GM23338 (cell line): ENCODE measurements around the gene VGLL4. TPM values are rescaled to one million over a fixed set of nuclear protein-coding genes. Genes with fewer than 3 reads are reported as not detected.

Experiments used
- ATAC-seq: fragments of 200-7000 bp; cut with Tn5 transposase; 3 replicates; pipeline ENCODE4 v1.9.1; 2020
- DNase-seq: peaks from one replicate; pipeline ENCODE4 v3.0.0-alpha.2; 2015; ENCODE audit warnings: low spot score
- H2AFZ ChIP-seq: fragments of 200-600 bp; sonication (generic); 2 replicates; pipeline ENCODE4 v1.8.0; 2016; ENCODE audit warnings: antibody characterized with exemption, mild to moderate bottlenecking, moderate library complexity
- H3F3A ChIP-seq: fragments of 200-600 bp; sonication (generic); replicated peaks from 2 replicates; pipeline ENCODE4 v1.8.0; 2017; ENCODE audit warnings: antibody characterized with exemption, mixed run types, low read depth
- H3K27ac ChIP-seq: fragments of 200-600 bp; sonication (generic); 2 replicates; pipeline ENCODE4 v1.6.1; 2016; ENCODE audit warnings: low read depth
- H3K27me3 ChIP-seq: fragments of 200-600 bp; sonication (generic); 2 replicates; pipeline ENCODE4 v1.8.0; 2016; ENCODE audit warnings: mild to moderate bottlenecking, mixed run types, moderate library complexity; ENCODE audit not compliant: insufficient read depth
- H3K36me3 ChIP-seq: fragments of 200-600 bp; sonication (generic); 2 replicates; pipeline ENCODE4 v1.8.0; 2016; ENCODE audit warnings: mild to moderate bottlenecking; ENCODE audit not compliant: insufficient read depth
- H3K4me1 ChIP-seq: fragments of 200-600 bp; sonication (generic); 2 replicates; pipeline ENCODE4 v1.8.0; 2016; ENCODE audit warnings: mild to moderate bottlenecking, moderate library complexity; ENCODE audit not compliant: insufficient read depth
- H3K4me2 ChIP-seq: fragments of 200-600 bp; sonication (generic); 2 replicates; pipeline ENCODE4 v1.7.1; 2017; ENCODE audit warnings: mixed run types
- H3K4me3 ChIP-seq: fragments of 200-600 bp; sonication (generic); 2 replicates; pipeline ENCODE4 v1.6.1; 2016; ENCODE audit warnings: mixed run types
- H3K79me2 ChIP-seq: fragments of 200-600 bp; sonication (generic); replicated peaks from 2 replicates; pipeline ENCODE4 v1.8.0; 2017; ENCODE audit warnings: mild to moderate bottlenecking; ENCODE audit not compliant: insufficient read depth
- H3K9me2 ChIP-seq: fragments of 200-600 bp; sonication (generic); 2 replicates; pipeline ENCODE4 v1.8.0; 2017; ENCODE audit not compliant: insufficient read depth
- H4K20me1 ChIP-seq: fragments of 200-600 bp; sonication (generic); replicated peaks from 2 replicates; pipeline ENCODE4 v1.8.0; 2017; ENCODE audit warnings: mild to moderate bottlenecking; ENCODE audit not compliant: insufficient read depth
- H3K27ac Mint-ChIP-seq: 2 replicates; pipeline ENCODE4 v1.8.0; 2020; ENCODE audit warnings: inconsistent platforms, mild to moderate bottlenecking, moderate library complexity, mixed read lengths
- H3K27me3 Mint-ChIP-seq: 3 replicates; pipeline ENCODE4 v1.8.0; 2022; ENCODE audit warnings: low read depth, mild to moderate bottlenecking, moderate library complexity, mixed read lengths, inconsistent platforms; ENCODE audit not compliant: insufficient read depth, poor library complexity
- H3K36me3 Mint-ChIP-seq: 3 replicates; pipeline ENCODE4 v1.8.0; 2021; ENCODE audit warnings: low read depth, mild to moderate bottlenecking, inconsistent platforms, moderate library complexity, mixed read lengths
- H3K4me1 Mint-ChIP-seq: 3 replicates; pipeline ENCODE4 v1.8.0; 2020; ENCODE audit warnings: mild to moderate bottlenecking, inconsistent platforms, mixed read lengths
- H3K4me3 Mint-ChIP-seq: 3 replicates; pipeline ENCODE4 v1.8.0; 2021; ENCODE audit warnings: moderate library complexity, mild to moderate bottlenecking, inconsistent platforms, mixed read lengths
- H3K9me3 Mint-ChIP-seq: 3 replicates; pipeline ENCODE4 v1.8.0; 2020; ENCODE audit warnings: moderate library complexity, mild to moderate bottlenecking, inconsistent platforms, mixed read lengths
- EZH2phosphoT487 ChIP-seq: fragments of 200-600 bp; sonication (generic); IDR thresholded peaks from one replicate; pipeline ENCODE4 v1.8.1; 2018; ENCODE audit warnings: antibody characterized with exemption; ENCODE audit not compliant: unreplicated experiment
- JUNB ChIP-seq: IDR thresholded peaks from one replicate; pipeline ENCODE4 v1.6.1; 2016; ENCODE audit warnings: antibody characterized with exemption; ENCODE audit not compliant: unreplicated experiment
- NANOG ChIP-seq: IDR thresholded peaks from 2 replicates; pipeline ENCODE4 v1.6.1; 2016; ENCODE audit warnings: antibody characterized with exemption, borderline replicate concordance
- POLR2AphosphoS5 ChIP-seq: IDR thresholded peaks from 2 replicates; pipeline ENCODE4 v1.6.1; 2016; ENCODE audit warnings: antibody characterized with exemption, low read depth
- STAT1 ChIP-seq: IDR thresholded peaks from one replicate; pipeline ENCODE4 v1.6.1; 2016; ENCODE audit warnings: antibody characterized with exemption; ENCODE audit not compliant: unreplicated experiment
- ZNF114 ChIP-seq: fragments of 250-450 bp; sonication (Bioruptor Pico); IDR thresholded peaks from 2 replicates; pipeline ENCODE4 v1.5.0; 2020; ENCODE audit warnings: mild to moderate bottlenecking, moderate library complexity
- polyA plus RNA-seq: library from polyadenylated mRNA; unstranded; fragments of >200 nt; fragmentation: Nextera tagmentation; extraction: Ambion mirVana; gene quantifications from 2 replicates; pipeline ENCODE4 v1.2.1, GENCODE V29; 2016
- total RNA-seq: library from RNA; depleted of rRNA; stranded (reverse); fragments of >200 nt; shearing (Covaris generic); gene quantifications from 2 replicates; pipeline ENCODE4 v1.2.3, GENCODE V29; 2014
- TF ChIP-seq, protein P1 (sequence below): IDR thresholded peaks from one replicate; pipeline ENCODE4 v1.6.1; 2018; ENCODE audit warnings: antibody characterized with exemption; ENCODE audit not compliant: unreplicated experiment
- TF ChIP-seq, protein P2 (sequence below), 2 experiments: fragments of 200-600 bp in 1 of 2; sonication (generic) in 1 of 2; conservative IDR thresholded peaks; 2 replicates each; pipeline versions ENCODE4 v1.5.1 to v1.6.1; 2016 to 2017; ENCODE audit warnings: antibody characterized with exemption in 2 of 2, low read depth in 2 of 2, mild to moderate bottlenecking in 2 of 2, moderate library complexity in 1 of 2

VGLL4 gene
- total and polyA plus RNA-seq, 2 experiments from 2014 or later: 20.8 to 45.9 TPM

GRCh38 chr3:11629716-11630115 lies 14.0 kb downstream of the VGLL4 start:
- DNase-seq (no peak), ATAC-seq (no peak)
- peaks cover 5% of the 10 kb centered on the region for H3K27me3 Mint-ChIP-seq
- no peaks in the 10 kb centered on the region for H3K36me3 Mint-ChIP-seq
- peaks cover 41% of the 10 kb centered on the region for H3K4me1 Mint-ChIP-seq
- Histone ChIP-seq H3K27ac (no peak overlapping the region), H4K20me1 (peaks cover 41% of the 10 kb centered on the region), H3F3A (no peaks in the 10 kb centered on the region), H3K4me2 (no peak overlapping the region), H3K79me2 (peaks cover 100% of the 10 kb centered on the region), H3K27me3 (no peaks in the 10 kb centered on the region), H3K9me2 (no peaks in the 10 kb centered on the region), H3K4me1 (peaks cover 18% of the 10 kb centered on the region), H3K36me3 (no peaks in the 10 kb centered on the region), H2AFZ (no peak overlapping the region), H3K4me3 (no peak overlapping the region)
- no peaks in the 10 kb centered on the region for H3K9me3 Mint-ChIP-seq
- H3K27ac Mint-ChIP-seq: no peak overlapping the region
- no peak overlapping the region for H3K4me3 Mint-ChIP-seq
- TF ChIP-seq STAT1: no peak
- no peak for TF ChIP-seq EZH2phosphoT487
- TF ChIP-seq ZNF114 (CRISPR knock-in tag): no peak
- TF ChIP-seq NANOG: no peak
- TF ChIP-seq, protein P1, sequence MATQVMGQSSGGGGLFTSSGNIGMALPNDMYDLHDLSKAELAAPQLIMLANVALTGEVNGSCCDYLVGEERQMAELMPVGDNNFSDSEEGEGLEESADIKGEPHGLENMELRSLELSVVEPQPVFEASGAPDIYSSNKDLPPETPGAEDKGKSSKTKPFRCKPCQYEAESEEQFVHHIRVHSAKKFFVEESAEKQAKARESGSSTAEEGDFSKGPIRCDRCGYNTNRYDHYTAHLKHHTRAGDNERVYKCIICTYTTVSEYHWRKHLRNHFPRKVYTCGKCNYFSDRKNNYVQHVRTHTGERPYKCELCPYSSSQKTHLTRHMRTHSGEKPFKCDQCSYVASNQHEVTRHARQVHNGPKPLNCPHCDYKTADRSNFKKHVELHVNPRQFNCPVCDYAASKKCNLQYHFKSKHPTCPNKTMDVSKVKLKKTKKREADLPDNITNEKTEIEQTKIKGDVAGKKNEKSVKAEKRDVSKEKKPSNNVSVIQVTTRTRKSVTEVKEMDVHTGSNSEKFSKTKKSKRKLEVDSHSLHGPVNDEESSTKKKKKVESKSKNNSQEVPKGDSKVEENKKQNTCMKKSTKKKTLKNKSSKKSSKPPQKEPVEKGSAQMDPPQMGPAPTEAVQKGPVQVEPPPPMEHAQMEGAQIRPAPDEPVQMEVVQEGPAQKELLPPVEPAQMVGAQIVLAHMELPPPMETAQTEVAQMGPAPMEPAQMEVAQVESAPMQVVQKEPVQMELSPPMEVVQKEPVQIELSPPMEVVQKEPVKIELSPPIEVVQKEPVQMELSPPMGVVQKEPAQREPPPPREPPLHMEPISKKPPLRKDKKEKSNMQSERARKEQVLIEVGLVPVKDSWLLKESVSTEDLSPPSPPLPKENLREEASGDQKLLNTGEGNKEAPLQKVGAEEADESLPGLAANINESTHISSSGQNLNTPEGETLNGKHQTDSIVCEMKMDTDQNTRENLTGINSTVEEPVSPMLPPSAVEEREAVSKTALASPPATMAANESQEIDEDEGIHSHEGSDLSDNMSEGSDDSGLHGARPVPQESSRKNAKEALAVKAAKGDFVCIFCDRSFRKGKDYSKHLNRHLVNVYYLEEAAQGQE: no peak

DNA sequence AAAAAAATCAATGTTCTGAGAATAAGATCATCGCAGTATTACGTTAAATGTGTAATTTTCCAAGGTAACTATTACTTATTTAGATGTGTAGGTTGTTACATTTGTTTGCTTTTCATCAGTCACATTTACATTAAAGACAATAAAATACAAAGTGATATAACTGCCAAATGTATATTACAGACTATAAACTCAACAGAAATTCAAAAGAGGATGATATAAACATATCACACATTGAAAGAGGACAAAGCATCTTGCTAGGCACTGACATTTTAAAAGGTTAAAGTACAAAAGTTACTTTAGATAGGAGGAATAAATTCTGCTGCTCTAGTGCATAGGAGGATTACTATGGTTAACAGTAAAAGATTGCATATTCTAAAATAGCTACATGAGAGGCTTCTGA lies 16.1 kb downstream of the VGLL4 start:
- no peaks in the 10 kb centered on the region for H3K9me2 ChIP-seq
- H2AFZ ChIP-seq: no peak overlapping the region
- H3K4me1 ChIP-seq: peaks cover 11% of the 10 kb centered on the region
- no peak overlapping the region for H3K4me2 ChIP-seq
- H3K36me3 Mint-ChIP-seq: no peaks in the 10 kb centered on the region
- DNase-seq: no peak
- ATAC-seq: no peak
- no peaks in the 10 kb centered on the region for H3K27me3 ChIP-seq
- no peak overlapping the region for H3K27ac Mint-ChIP-seq
- H3K4me3 Mint-ChIP-seq: no peak overlapping the region
- H3K27me3 Mint-ChIP-seq: peaks cover 4% of the 10 kb centered on the region
- peaks cover 40% of the 10 kb centered on the region for H3K4me1 Mint-ChIP-seq
- no peaks in the 10 kb centered on the region for H3K36me3 ChIP-seq
- no peaks in the 10 kb centered on the region for H3F3A ChIP-seq
- peaks cover 48% of the 10 kb centered on the region for H4K20me1 ChIP-seq
- H3K9me3 Mint-ChIP-seq: no peaks in the 10 kb centered on the region
- peaks cover 100% of the 10 kb centered on the region for H3K79me2 ChIP-seq
- H3K4me3 ChIP-seq: no peak overlapping the region
- TF ChIP-seq NANOG: no peak
- TF ChIP-seq, protein P2, sequence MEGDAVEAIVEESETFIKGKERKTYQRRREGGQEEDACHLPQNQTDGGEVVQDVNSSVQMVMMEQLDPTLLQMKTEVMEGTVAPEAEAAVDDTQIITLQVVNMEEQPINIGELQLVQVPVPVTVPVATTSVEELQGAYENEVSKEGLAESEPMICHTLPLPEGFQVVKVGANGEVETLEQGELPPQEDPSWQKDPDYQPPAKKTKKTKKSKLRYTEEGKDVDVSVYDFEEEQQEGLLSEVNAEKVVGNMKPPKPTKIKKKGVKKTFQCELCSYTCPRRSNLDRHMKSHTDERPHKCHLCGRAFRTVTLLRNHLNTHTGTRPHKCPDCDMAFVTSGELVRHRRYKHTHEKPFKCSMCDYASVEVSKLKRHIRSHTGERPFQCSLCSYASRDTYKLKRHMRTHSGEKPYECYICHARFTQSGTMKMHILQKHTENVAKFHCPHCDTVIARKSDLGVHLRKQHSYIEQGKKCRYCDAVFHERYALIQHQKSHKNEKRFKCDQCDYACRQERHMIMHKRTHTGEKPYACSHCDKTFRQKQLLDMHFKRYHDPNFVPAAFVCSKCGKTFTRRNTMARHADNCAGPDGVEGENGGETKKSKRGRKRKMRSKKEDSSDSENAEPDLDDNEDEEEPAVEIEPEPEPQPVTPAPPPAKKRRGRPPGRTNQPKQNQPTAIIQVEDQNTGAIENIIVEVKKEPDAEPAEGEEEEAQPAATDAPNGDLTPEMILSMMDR (conservative IDR thresholded peaks at IDR 0.05; ENCODE audit: low read depth in 2 of 2): no peak
- TF ChIP-seq, protein P1: no peak
- TF ChIP-seq POLR2AphosphoS5: no peak
- no peak for TF ChIP-seq JUNB
- no peak overlapping the region for H3K27ac ChIP-seq
